ENCODE results near the gene NATD1.

DNA sequence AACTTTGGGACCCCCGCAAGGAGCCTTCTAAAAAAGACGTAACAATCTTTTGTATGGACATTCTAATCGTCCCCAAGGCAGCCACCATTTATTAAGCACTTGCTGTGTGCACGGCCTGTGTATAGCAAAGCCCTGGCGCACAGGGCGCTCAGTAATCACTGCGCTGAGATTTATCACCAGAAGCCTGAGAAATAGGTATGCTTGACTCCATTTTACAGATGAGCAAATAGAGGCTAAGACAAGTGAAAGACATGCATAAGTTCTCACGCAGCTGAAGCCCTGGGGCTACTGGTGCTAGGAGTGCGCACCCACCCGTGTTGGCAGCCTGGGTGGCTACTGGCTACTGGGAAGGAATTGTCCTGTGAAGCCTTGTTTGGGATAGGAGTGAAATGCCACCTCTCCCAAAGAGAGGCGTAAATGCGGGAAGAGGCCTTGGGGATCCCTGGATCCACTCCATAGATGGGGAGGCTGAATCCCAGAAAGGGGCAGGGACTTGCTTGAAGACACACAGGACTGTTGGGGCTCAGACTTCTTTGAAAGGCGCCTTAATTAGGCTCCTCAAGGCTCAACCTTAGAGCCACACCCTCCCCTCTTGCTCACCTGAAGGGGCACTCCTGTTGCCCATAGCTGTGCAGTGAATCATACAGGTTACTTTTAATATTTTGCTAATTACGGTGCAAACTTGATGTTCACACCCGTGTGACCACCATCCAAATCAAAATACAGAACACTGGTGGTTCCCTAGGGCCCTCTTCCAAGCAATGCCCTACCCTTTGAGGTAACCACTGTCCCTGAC, 634 bp upstream of the NATD1 start:
- no peak for TF ChIP-seq RXRA (IDR thresholded peaks at IDR 0.05)
- TF ChIP-seq, protein P1, sequence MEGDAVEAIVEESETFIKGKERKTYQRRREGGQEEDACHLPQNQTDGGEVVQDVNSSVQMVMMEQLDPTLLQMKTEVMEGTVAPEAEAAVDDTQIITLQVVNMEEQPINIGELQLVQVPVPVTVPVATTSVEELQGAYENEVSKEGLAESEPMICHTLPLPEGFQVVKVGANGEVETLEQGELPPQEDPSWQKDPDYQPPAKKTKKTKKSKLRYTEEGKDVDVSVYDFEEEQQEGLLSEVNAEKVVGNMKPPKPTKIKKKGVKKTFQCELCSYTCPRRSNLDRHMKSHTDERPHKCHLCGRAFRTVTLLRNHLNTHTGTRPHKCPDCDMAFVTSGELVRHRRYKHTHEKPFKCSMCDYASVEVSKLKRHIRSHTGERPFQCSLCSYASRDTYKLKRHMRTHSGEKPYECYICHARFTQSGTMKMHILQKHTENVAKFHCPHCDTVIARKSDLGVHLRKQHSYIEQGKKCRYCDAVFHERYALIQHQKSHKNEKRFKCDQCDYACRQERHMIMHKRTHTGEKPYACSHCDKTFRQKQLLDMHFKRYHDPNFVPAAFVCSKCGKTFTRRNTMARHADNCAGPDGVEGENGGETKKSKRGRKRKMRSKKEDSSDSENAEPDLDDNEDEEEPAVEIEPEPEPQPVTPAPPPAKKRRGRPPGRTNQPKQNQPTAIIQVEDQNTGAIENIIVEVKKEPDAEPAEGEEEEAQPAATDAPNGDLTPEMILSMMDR (IDR thresholded peaks at IDR 0.05; ENCODE audit: low read depth, low read length, missing input control), result no peak
- TF ChIP-seq YY1 (IDR thresholded peaks at IDR 0.05), result no peak
- TF ChIP-seq JUND (IDR thresholded peaks at IDR 0.05), result no peak
- TF ChIP-seq SP1 (IDR thresholded peaks at IDR 0.05), result no peak
- TF ChIP-seq NR2F2 (IDR thresholded peaks at IDR 0.05), result no peak
- TF ChIP-seq, protein P2, sequence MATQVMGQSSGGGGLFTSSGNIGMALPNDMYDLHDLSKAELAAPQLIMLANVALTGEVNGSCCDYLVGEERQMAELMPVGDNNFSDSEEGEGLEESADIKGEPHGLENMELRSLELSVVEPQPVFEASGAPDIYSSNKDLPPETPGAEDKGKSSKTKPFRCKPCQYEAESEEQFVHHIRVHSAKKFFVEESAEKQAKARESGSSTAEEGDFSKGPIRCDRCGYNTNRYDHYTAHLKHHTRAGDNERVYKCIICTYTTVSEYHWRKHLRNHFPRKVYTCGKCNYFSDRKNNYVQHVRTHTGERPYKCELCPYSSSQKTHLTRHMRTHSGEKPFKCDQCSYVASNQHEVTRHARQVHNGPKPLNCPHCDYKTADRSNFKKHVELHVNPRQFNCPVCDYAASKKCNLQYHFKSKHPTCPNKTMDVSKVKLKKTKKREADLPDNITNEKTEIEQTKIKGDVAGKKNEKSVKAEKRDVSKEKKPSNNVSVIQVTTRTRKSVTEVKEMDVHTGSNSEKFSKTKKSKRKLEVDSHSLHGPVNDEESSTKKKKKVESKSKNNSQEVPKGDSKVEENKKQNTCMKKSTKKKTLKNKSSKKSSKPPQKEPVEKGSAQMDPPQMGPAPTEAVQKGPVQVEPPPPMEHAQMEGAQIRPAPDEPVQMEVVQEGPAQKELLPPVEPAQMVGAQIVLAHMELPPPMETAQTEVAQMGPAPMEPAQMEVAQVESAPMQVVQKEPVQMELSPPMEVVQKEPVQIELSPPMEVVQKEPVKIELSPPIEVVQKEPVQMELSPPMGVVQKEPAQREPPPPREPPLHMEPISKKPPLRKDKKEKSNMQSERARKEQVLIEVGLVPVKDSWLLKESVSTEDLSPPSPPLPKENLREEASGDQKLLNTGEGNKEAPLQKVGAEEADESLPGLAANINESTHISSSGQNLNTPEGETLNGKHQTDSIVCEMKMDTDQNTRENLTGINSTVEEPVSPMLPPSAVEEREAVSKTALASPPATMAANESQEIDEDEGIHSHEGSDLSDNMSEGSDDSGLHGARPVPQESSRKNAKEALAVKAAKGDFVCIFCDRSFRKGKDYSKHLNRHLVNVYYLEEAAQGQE (IDR thresholded peaks at IDR 0.05), result no peak
- TF ChIP-seq RAD21 (IDR thresholded peaks at IDR 0.05), result no peak
- TF ChIP-seq TAF1 (conservative IDR thresholded peaks at IDR 0.05), result no peak
- no peak for TF ChIP-seq FOXA1 (IDR thresholded peaks at IDR 0.05)
- TF ChIP-seq, protein P3, sequence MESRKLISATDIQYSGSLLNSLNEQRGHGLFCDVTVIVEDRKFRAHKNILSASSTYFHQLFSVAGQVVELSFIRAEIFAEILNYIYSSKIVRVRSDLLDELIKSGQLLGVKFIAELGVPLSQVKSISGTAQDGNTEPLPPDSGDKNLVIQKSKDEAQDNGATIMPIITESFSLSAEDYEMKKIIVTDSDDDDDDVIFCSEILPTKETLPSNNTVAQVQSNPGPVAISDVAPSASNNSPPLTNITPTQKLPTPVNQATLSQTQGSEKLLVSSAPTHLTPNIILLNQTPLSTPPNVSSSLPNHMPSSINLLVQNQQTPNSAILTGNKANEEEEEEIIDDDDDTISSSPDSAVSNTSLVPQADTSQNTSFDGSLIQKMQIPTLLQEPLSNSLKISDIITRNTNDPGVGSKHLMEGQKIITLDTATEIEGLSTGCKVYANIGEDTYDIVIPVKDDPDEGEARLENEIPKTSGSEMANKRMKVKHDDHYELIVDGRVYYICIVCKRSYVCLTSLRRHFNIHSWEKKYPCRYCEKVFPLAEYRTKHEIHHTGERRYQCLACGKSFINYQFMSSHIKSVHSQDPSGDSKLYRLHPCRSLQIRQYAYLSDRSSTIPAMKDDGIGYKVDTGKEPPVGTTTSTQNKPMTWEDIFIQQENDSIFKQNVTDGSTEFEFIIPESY (IDR thresholded peaks at IDR 0.05), result no peak
- TF ChIP-seq EGR1 (IDR thresholded peaks at IDR 0.05; ENCODE audit: low read depth in 2 of 2), result no peak
- TF ChIP-seq, protein P4, sequence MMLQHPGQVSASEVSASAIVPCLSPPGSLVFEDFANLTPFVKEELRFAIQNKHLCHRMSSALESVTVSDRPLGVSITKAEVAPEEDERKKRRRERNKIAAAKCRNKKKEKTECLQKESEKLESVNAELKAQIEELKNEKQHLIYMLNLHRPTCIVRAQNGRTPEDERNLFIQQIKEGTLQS (IDR thresholded peaks at IDR 0.05), result no peak
- no peak for TF ChIP-seq GABPA (IDR thresholded peaks at IDR 0.05 in 1 of 2, conservative IDR thresholded peaks at IDR 0.05 in 1 of 2)

Measured in liver (tissue), 3 donors.